HFFc6 (cell line): Measurements from ENCODE around the gene SATB1. TPM values are rescaled to one million over a fixed set of nuclear protein-coding genes. Genes with fewer than 3 reads are reported as not detected.

Source experiments
- DNase-seq: peaks from one replicate; pipeline ENCODE4 v3.0.0-alpha.2; 2018
- H3K27ac Mint-ChIP-seq: 2 replicates; pipeline ENCODE4 v1.8.0; 2020; ENCODE audit warnings: mild to moderate bottlenecking, mixed read lengths
- H3K27me3 Mint-ChIP-seq: 2 replicates; pipeline ENCODE4 v1.8.0; 2021; ENCODE audit warnings: mild to moderate bottlenecking, moderate library complexity, mixed read lengths; ENCODE audit not compliant: insufficient read depth
- H3K36me3 Mint-ChIP-seq: 2 replicates; pipeline ENCODE4 v1.8.0; 2021; ENCODE audit warnings: low read depth, mixed read lengths
- H3K4me1 Mint-ChIP-seq: 2 replicates; pipeline ENCODE4 v1.8.0; 2020; ENCODE audit warnings: low read depth, mixed read lengths
- H3K4me3 Mint-ChIP-seq: 2 replicates; pipeline ENCODE4 v1.8.0; 2020; ENCODE audit warnings: mild to moderate bottlenecking, moderate library complexity, mixed read lengths
- H3K9me3 Mint-ChIP-seq: 2 replicates; pipeline ENCODE4 v1.8.0; 2020; ENCODE audit warnings: mild to moderate bottlenecking, mixed read lengths
- total RNA-seq, 6 experiments: library from RNA; stranded (reverse); fragmentation: NEBNext Ultra II Directional; extraction: Animal tissue kit (Norgen Biotek cat#: 25700); gene quantifications; 2 replicates in 1 of 6; 3 replicates in 5 of 6; pipeline ENCODE4 v1.2.3, GENCODE V29; 2021
- TF ChIP-seq, protein P1 (sequence below): fragments of 200-600 bp; sonication (generic); IDR thresholded peaks from 2 replicates; pipeline ENCODE4 v1.5.0; 2021; ENCODE audit warnings: antibody characterized with exemption, mild to moderate bottlenecking

Gene SATB1
- total RNA-seq, 6 experiments from 2014 or later = 1.5 to 4.9 (median 2.3) TPM

GRCh38 chr3:18389108-18389733, 35.9 kb downstream of the SATB1 start:
- Mint-ChIP-seq H3K27me3 (no peaks in the 10 kb centered on the region; the same call in none of the 2 replicates), H3K4me3 (no peak overlapping the region), H3K27ac (no peak overlapping the region), H3K4me1 (no peaks in the 10 kb centered on the region), H3K9me3 (no peaks in the 10 kb centered on the region), H3K36me3 (no peaks in the 10 kb centered on the region)
- no peak for DNase-seq
- TF ChIP-seq, protein P1, sequence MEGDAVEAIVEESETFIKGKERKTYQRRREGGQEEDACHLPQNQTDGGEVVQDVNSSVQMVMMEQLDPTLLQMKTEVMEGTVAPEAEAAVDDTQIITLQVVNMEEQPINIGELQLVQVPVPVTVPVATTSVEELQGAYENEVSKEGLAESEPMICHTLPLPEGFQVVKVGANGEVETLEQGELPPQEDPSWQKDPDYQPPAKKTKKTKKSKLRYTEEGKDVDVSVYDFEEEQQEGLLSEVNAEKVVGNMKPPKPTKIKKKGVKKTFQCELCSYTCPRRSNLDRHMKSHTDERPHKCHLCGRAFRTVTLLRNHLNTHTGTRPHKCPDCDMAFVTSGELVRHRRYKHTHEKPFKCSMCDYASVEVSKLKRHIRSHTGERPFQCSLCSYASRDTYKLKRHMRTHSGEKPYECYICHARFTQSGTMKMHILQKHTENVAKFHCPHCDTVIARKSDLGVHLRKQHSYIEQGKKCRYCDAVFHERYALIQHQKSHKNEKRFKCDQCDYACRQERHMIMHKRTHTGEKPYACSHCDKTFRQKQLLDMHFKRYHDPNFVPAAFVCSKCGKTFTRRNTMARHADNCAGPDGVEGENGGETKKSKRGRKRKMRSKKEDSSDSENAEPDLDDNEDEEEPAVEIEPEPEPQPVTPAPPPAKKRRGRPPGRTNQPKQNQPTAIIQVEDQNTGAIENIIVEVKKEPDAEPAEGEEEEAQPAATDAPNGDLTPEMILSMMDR = peak; percentile 89

DNA sequence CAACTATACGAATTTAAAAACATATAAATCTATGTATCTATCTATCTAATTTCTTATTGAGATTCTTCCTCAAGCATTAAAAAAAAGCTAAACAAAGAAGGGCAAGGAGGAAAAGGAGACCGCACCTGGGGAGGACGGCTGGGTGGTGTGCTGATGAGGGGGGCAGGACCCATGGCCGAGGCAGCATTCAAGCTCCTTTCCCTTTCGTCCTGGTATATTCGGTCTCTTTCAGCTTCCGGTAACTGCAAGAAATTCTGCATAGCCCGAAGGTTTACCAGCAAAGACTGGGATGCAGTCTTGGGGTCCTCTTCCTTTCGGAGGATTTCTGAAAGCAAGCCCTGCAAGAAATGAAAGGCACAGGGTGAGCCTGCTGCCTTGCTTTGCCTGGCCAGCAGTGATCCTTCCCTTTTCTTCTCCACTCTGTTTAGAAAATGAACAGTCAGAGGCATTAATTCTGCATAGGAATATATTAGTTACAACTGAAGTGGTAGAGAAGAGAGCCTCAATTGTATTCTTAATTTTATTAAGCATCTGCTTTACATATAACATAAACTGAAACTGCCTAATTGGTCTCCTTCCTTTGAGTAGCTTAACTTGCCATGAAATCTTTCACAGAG, 38.8 kb downstream of the SATB1 start:
- Mint-ChIP-seq H3K4me1 (no peaks in the 10 kb centered on the region), H3K27ac (no peak overlapping the region)

GRCh38 chr3:18385706-18386105, 39.4 kb downstream of the SATB1 start:
- H3K4me3 Mint-ChIP-seq = peak overlapping the region; percentile 34; the same call in 1 of the 2 replicates
- DNase-seq = no peak
- no peaks in the 10 kb centered on the region; the same call in none of the 2 replicates for H3K27me3 Mint-ChIP-seq
- H3K9me3 Mint-ChIP-seq = no peaks in the 10 kb centered on the region
- TF ChIP-seq, protein P1 = no peak
- no peaks in the 10 kb centered on the region for H3K4me1 Mint-ChIP-seq
- H3K36me3 Mint-ChIP-seq = no peaks in the 10 kb centered on the region
- H3K27ac Mint-ChIP-seq = no peak overlapping the region

More for the DNA sequence above, 38.8 kb downstream of the SATB1 start:
- Mint-ChIP-seq H3K27me3 (no peaks in the 10 kb centered on the region; the same call in none of the 2 replicates), H3K9me3 (no peaks in the 10 kb centered on the region), H3K36me3 (no peaks in the 10 kb centered on the region), H3K4me3 (peak overlapping the region; percentile 34; the same call in 1 of the 2 replicates)
- DNase-seq = no peak
- TF ChIP-seq, protein P1 = no peak

DNA sequence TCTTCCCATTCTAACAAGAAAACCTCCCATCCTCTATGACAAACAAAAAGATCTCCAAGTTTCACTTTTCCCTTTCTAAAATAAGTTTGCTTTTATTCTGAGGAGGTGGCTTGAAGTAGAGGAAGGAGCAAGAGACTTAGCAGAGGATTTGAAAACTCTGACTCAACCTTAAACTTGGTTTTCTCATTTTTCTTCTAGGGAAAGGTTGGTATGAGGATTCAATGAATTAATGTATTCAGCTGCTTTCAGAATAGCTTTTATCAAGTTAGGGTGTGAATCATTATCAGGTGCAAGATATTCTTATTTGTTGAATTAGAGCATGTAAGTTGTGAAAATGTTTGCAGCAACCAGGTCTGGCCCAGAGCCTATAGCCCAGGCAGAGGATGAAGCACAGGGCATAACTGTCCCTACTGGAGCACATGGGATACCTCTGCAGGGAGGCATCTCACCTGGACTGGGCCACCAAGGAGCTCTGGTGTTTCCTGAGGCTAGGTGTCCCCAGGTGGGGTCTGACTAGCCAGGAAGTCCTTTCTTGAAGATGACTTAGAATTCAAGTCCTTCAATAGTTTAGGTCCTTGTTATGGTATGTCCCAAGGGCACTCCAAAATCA, 42.3 kb downstream of the SATB1 start:
- H3K27me3 Mint-ChIP-seq = peaks cover 4% of the 10 kb centered on the region
- H3K36me3 Mint-ChIP-seq = no peaks in the 10 kb centered on the region
- no peak overlapping the region for H3K27ac Mint-ChIP-seq

DNA sequence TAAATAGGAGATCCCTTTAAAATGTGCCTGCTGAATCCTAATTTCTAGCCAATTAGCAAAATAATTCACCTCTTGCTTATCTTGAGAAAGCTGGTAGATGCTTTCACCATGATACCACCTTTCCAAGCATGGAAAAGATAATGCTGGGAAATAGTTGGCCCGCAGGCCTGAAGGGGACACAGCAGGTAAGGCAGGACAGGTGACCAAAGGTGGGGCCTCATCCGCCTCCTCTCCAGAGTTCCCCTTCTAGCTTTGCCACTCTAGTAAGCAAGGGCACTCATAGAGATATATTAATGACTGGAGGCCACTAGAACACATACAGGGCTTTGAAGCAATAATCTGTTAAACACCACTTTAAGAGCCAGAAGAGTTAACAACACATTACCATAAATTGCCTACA, 45.5 kb downstream of the SATB1 start:
- no peak for DNase-seq
- Mint-ChIP-seq H3K4me1 (no peaks in the 10 kb centered on the region), H3K9me3 (no peaks in the 10 kb centered on the region), H3K36me3 (no peaks in the 10 kb centered on the region), H3K27ac (no peak overlapping the region), H3K4me3 (no peak overlapping the region), H3K27me3 (peaks cover 5% of the 10 kb centered on the region)
- TF ChIP-seq, protein P1 = no peak

More for the DNA sequence above, 42.3 kb downstream of the SATB1 start:
- no peak for DNase-seq
- no peaks in the 10 kb centered on the region for H3K4me1 Mint-ChIP-seq
- no peaks in the 10 kb centered on the region for H3K9me3 Mint-ChIP-seq
- TF ChIP-seq, protein P1 = no peak
- H3K4me3 Mint-ChIP-seq = no peak overlapping the region
